K562 (cell line): ENCODE results near the gene LAPTM5. TPM values are rescaled to one million over a fixed set of nuclear protein-coding genes. Genes with fewer than 3 reads are reported as not detected.

Experiments used
- ATAC-seq: fragments of 200-7000 bp; cut with Tn5 transposase; 3 replicates; pipeline ENCODE4 v1.9.1; 2020; ENCODE audit warnings: moderate library complexity
- BruUV-seq: library from RNA; stranded (reverse); fragments of 400-500 nt; replicated peaks from 2 replicates; lab custom pipeline; 2021; lab: Mats Ljungman, UMichigan
- CTCF ChIA-PET: fragments of 300-600 bp; formaldehyde crosslinking; extraction: SDS; loops from one replicate; lab custom pipeline; 2021; ENCODE audit warnings: low intra/inter-chr PET ratio; lab: Yijun Ruan, JAX
- POLR2A ChIA-PET: fragments of 300-600, 350-650 bp; sonication (Branson Sonifier 250); formaldehyde crosslinking; extraction: SDS; loops from one replicate; lab custom pipeline; 2021; ENCODE audit warnings: antibody characterized with exemption, inconsistent platforms; lab: Yijun Ruan, JAX
- DNase-seq, 4 experiments: peaks; one replicate each; pipeline versions ENCODE4 v3.0.0 to v3.0.0-alpha.2; 2011 to 2018; ENCODE audit warnings: low spot score in 3 of 4, mixed read lengths in 3 of 4; ENCODE audit errors: extremely low read depth in 1 of 4
- FAIRE-seq: peaks from 2 replicates; lab custom pipeline; 2011; peaks lifted over from hg19 to GRCh38; lab: Jason Lieb, UNC
- H2AFZ ChIP-seq: 2 replicates; pipeline ENCODE4 v1.6.0; 2011; ENCODE audit warnings: low read depth, low read length, control low read depth, inconsistent platforms
- H3K27ac ChIP-seq: fragments of 200-600 bp; 3 replicates; pipeline ENCODE4 v1.8.0; 2011; ENCODE audit warnings: low read depth, mild to moderate bottlenecking, control low read depth, inconsistent platforms, low read length, moderate library complexity, mixed read lengths; ENCODE audit errors: extremely low read depth
- H3K27me3 ChIP-seq, 2 experiments: fragments of 300-600 bp in 1 of 2; 2 replicates in 1 of 2; 3 replicates in 1 of 2; pipeline versions ENCODE4 v1.6.0 to v1.8.0; 2011; ENCODE audit warnings: inconsistent platforms in 2 of 2, low read length in 2 of 2, mild to moderate bottlenecking in 1 of 2, mixed read lengths in 1 of 2, moderate library complexity in 1 of 2; ENCODE audit not compliant: control insufficient read depth in 2 of 2, insufficient read depth in 2 of 2
- H3K36me3 ChIP-seq: fragments of 300-600 bp; 3 replicates; pipeline ENCODE4 v1.8.0; 2011; ENCODE audit warnings: mild to moderate bottlenecking, low read length, inconsistent platforms; ENCODE audit not compliant: control insufficient read depth, insufficient read depth
- H3K4me1 ChIP-seq, 2 experiments: fragments of 200-600 bp in 1 of 2; replicated peaks in 1 of 2; 2 replicates in 1 of 2; 3 replicates in 1 of 2; pipeline versions ENCODE4 v1.5.1 to v1.8.0; 2011; ENCODE audit warnings: inconsistent platforms in 2 of 2, low read length in 2 of 2, mild to moderate bottlenecking in 1 of 2, mixed read lengths in 1 of 2, moderate library complexity in 1 of 2; ENCODE audit not compliant: control insufficient read depth in 2 of 2, insufficient read depth in 2 of 2
- H3K4me2 ChIP-seq: 2 replicates; pipeline ENCODE4 v1.6.1; 2011; ENCODE audit warnings: low read length, control low read depth, inconsistent platforms, mixed read lengths; ENCODE audit not compliant: insufficient read depth
- H3K4me3 ChIP-seq: fragments of 200-600 bp; sonication (generic), shearing (Covaris generic); 2 replicates; pipeline ENCODE4 v1.5.1; 2016; ENCODE audit warnings: control low read depth, inconsistent platforms
- H3K79me2 ChIP-seq: fragments of 200-600 bp; 3 replicates; pipeline ENCODE4 v1.8.0; 2011; ENCODE audit warnings: low read length, inconsistent platforms; ENCODE audit not compliant: control insufficient read depth, insufficient read depth
- H3K9ac ChIP-seq, 2 experiments: 2 replicates each; pipeline versions ENCODE4 v1.6.0 to v1.6.1; 2011; ENCODE audit warnings: low read depth in 2 of 2, low read length in 2 of 2, control low read depth in 1 of 2, inconsistent platforms in 1 of 2, mild to moderate bottlenecking in 1 of 2, mixed read lengths in 1 of 2; ENCODE audit not compliant: insufficient read depth in 1 of 2
- H3K9me1 ChIP-seq: one replicate; pipeline ENCODE4 v1.6.0; 2011; ENCODE audit warnings: inconsistent platforms, mild to moderate bottlenecking, low read length, moderate library complexity; ENCODE audit not compliant: control insufficient read depth, insufficient read depth
- H3K9me3 ChIP-seq: replicated peaks from 2 replicates; pipeline ENCODE4 v1.5.1; 2011; ENCODE audit warnings: low read depth, low read length, inconsistent platforms; ENCODE audit not compliant: control insufficient read depth, insufficient read depth
- H4K20me1 ChIP-seq: replicated peaks from 2 replicates; pipeline ENCODE4 v1.6.1; 2011; ENCODE audit warnings: low read length, inconsistent platforms, mixed read lengths; ENCODE audit not compliant: control insufficient read depth, insufficient read depth
- FOSL1 ChIP-seq: fragments of 200-800 bp; sonication (Bioruptor generic); conservative IDR thresholded peaks from 2 replicates; pipeline ENCODE4 v1.6.1; 2016; ENCODE audit warnings: missing genetic modification characterization, missing compliant biosample characterization
- FOXA1 ChIP-seq: fragments of 450-650 bp; IDR thresholded peaks from 2 replicates; pipeline ENCODE4 v1.6.1; 2016; ENCODE audit warnings: mild to moderate bottlenecking, borderline replicate concordance
- NFIX ChIP-seq: fragments of 250-450 bp; sonication (Bioruptor Pico); IDR thresholded peaks from 2 replicates; pipeline ENCODE4 v1.4.0; 2020; ENCODE audit warnings: low read depth, mild to moderate bottlenecking, moderate library complexity
- PHF20 ChIP-seq: fragments of 450-650 bp; IDR thresholded peaks from 2 replicates; pipeline ENCODE4 v1.6.1; 2018; ENCODE audit not compliant: partially characterized antibody
- SRF ChIP-seq, 2 experiments: fragments of 250-450, 450-650 bp in 1 of 2; sonication (Bioruptor Pico) in 1 of 2; sonication (generic) in 1 of 2; formaldehyde crosslinking; IDR thresholded peaks; 2 replicates each; pipeline versions ENCODE4 v1.5.0 to v1.5.1; 2020 to 2022; ENCODE audit warnings: mild to moderate bottlenecking in 1 of 2, missing genetic modification reagents in 1 of 2
- ZNF212 ChIP-seq: fragments of 450-650 bp; formaldehyde crosslinking; IDR thresholded peaks from 2 replicates; pipeline ENCODE4 v1.4.0; 2020; ENCODE audit warnings: mild to moderate bottlenecking
- WGBS: fragments of 100-300 bp; shearing (Covaris generic); methylation state at CpG from one replicate; pipeline ENCODE4 v1.1.6; 2016; ENCODE audit warnings: low coverage, mixed read lengths; ENCODE audit not compliant: insufficient coverage; ENCODE audit errors: missing lambda C conversion rate; 5-methylcytosine and 5-hydroxymethylcytosine counted together
- in situ Hi-C: fragments of 300-500 bp; cut with MboI; formaldehyde crosslinking; loops from 4 replicates; pipeline ENCODE4 v1.15.0; 2018; ENCODE audit warnings: inconsistent platforms, mixed read lengths
- intact Hi-C: fragments of 100-400 bp; cut with micrococcal nuclease; formaldehyde crosslinking; loops from 2 replicates; pipeline ENCODE4 v1.14.2; 2022
- polyA plus RNA-seq, 8 experiments: library from polyadenylated mRNA; depleted of rRNA in 4 of 8; stranded (reverse) in 5 of 8; unstranded in 3 of 8; fragments of >200 nt; fragmentation: Nextera tagmentation in 2 of 8; fragmentation: Illumina TruSeq in 1 of 8; extraction: Ambion mirVana in 2 of 8; extraction: Trizol in 1 of 8; gene quantifications; 2 replicates each; pipeline versions ENCODE4 v1.2.1 to v1.2.3, GENCODE V29; 2011 to 2014; ENCODE audit warnings: inconsistent platforms in 1 of 8, missing spikeins in 1 of 8
- total RNA-seq, 7 experiments: library from RNA; depleted of rRNA in 6 of 7; stranded (reverse); fragments of >200 nt in 6 of 7; fragmentation: Illumina TruSeq in 2 of 7; extraction: Trizol in 2 of 7; gene quantifications; 2 replicates each; pipeline versions ENCODE4 v1.2.1 to v1.2.3, GENCODE V29; 2011 to 2021; ENCODE audit warnings: low replicate concordance in 1 of 7
- TF ChIP-seq, protein P1 (sequence below): fragments of 250-450 bp; sonication (Bioruptor Pico); IDR thresholded peaks from 2 replicates; pipeline ENCODE4 v1.5.0; 2021; ENCODE audit warnings: mild to moderate bottlenecking, moderate library complexity

The LAPTM5 gene
- total and polyA plus RNA-seq, 9 of the 15 experiments (the other 6 are each of a cell fraction or from before 2014, with no cell fraction given) = 2.4 to 47.3 (median 20.3) TPM

DNA sequence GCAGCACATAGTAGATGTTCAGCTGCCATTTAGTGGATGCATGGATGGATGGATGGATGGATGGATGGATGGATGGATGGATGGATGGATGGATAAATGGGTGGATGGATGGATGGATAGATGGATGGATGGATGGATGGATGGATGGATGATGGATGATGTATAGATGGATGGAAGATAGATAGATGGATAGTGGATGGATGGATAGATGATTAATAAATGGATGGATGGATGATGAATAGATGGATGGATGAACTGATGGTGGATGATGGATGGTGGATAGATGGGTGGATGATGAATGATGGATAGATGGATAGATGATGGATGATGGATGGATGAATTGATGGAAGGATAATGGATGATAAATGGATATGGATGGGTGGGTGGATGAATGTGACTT is 54.8 kb downstream of the LAPTM5 start (continued):
- TF ChIP-seq FOXA1 (no peak), ZNF212 (CRISPR knock-in tag) (no peak), NFIX (CRISPR knock-in tag) (no peak)
- TF ChIP-seq, protein P1, sequence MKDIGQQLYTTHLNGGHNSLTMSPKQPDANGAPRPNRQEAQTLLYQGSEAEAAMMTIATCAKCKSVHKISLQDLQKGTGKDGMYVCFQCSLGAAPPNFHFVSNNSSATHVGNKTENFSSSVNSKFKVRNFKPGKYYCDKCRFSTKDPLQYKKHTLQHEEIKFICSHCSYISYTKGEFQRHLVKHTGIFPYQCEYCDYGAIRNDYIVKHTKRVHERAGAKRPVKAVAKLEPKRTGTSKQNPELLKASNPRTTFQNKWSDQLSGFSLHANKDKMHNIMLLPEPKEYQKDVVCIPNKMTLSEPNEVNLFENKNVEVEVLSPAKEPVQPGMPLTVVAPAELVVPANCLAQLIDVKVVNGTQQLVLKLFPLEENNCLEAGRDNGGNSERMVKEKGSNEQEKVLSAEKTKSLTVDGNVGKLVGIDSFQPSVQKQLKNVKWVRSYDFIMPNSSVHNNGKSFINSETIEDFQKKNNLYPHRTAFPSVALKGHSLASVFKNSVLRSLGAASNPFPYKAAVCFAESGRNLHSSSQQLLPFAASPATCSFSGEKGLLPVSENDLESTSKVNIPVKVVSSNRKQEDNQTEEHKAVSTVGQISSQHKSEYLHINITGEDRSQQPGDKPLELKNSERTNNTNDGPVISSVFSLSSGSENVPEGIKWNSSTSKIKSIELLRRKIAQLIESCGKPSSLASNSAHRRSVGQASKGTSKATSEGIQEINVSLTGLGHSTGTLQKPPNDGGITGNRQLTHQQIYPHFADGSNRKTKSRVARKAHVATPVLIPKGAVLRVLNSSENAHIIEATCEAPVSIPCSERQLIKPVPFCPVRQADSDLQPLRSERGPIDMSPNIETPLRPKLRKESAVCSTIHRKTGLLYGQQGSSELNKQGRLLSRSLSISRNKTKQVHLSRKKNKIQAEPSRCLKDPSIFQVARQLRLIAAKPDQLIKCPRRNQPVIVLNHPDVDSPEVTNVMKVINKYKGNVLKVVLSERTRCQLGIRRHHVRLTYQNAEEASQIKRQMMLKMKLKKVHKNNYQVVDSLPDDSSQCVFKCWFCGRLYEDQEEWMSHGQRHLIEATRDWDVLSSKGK (CRISPR knock-in tag) = no peak

DNA sequence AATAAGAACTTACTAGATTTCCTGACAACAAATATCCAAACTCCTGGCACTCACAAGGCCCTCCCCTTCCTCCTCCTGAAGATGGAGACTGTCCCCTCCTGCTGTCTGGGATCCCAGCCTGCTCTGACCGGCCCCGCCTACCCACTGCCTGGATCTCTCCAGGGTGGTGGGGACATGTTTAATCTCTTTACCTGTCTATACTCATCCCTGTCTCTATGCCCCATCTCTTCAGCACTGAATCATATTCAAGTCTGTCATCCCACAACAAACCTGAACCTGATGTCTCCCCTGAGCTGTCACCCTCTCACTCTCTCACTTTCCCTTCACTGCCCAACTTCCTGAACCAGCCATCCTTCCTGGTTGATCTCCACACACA is 56.3 kb downstream of the LAPTM5 start:
- BruUV-seq = no TSS peak
- TF ChIP-seq FOSL1 (tag) (0 out of 2 replicates have a peak, but pooled peaks have one; percentile 31), SRF (CRISPR knock-in tag; IDR thresholded peaks at IDR 0.05) (no peak), PHF20 (no peak)
- Histone ChIP-seq H3K27me3 (peaks cover 11 to 32% of the 10 kb centered on the region in 2 experiments; a peak in 3 of 5 replicates), H3K36me3 (no peaks in the 10 kb centered on the region), H3K79me2 (no peaks in the 10 kb centered on the region), H3K9me1 (no peaks in the 10 kb centered on the region), H2AFZ (no peak overlapping the region), H3K9me3 (no peaks in the 10 kb centered on the region; the same call in 1 of the 2 replicates), H4K20me1 (0 out of 2 replicates have a peak, but pooled peaks cover 7% of the 10 kb centered on the region), H3K27ac (no peak overlapping the region), H3K4me1 (peaks cover 0 to 6% of the 10 kb centered on the region in 2 experiments; a peak in 4 of 5 replicates), H3K4me2 (no peak overlapping the region), H3K4me3 (no peak overlapping the region), H3K9ac (no peak overlapping the region)
- no peak for FAIRE-seq
- intact Hi-C loops = loop anchor here (10.0 kb wide), 3 partner anchors 1006 to 1326 kb away; no protein-coding TSS in a partner anchor
- peak; percentile 16; the same call in 2 of the 3 replicates for ATAC-seq
- ChIA-PET POLR2A (interaction anchor here (0.8 to 1.0 kb wide), 5 partner anchors 12 to 725 kb away, joined by 3 to 5 read pairs (median 4); no protein-coding TSS in a partner anchor), CTCF (no interaction called here)
- no peak for DNase-seq
- 5% methylated on average over 2 of the region's 2 CpGs for WGBS
- in situ Hi-C loops = loop anchor here (10.0 kb wide), 1 partner anchor 1476 kb away; no protein-coding TSS in a partner anchor
